ENCODE measurements around the gene TBC1D22A.

The TBC1D22A gene

DNA sequence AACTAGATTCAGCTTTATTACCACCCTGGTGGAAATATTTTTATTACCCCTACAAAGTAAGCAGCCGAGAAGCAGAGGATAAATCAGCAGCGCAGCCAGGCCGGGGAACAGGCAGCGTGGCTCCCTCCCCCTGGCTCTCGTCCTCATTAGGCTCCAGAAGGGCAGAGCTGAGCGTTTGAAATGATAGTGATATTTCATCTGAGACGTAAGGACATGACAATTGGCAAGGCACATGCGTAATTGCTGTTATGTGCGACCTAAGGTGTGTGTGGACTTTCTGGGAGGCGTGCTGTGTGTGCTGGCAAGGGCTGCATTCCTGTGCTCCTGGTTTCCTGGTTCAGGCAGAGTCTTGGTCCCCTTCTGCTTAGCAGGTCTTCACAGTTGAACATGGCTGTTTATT lies 247.8 kb downstream of the TBC1D22A start:
- Histone ChIP-seq H3K36me3 (peaks cover 38 to 82% (median 47%) of the 10 kb centered on the region in 11 experiments), H3K9ac (no peak overlapping the region), H3K27me3 (no peaks in the 10 kb centered on the region), H3K4me1 (peaks cover 19 to 44% (median 41%) of the 10 kb centered on the region in 10 experiments), H3K4me2 (peak overlapping the region in 9 of 11 experiments; percentile 18 to 68 (median 51); a peak in 11 of 22 replicates), H3K27ac (no peak overlapping the region), H3K4me3 (no peak overlapping the region), H3K9me3 (replicated peaks in 1 of 11) (no peaks in the 10 kb centered on the region), H4K20me1 (peaks cover 62 to 99% (median 79%) of the 10 kb centered on the region in 11 experiments)
- TF ChIP-seq Cebpa-rat (IDR thresholded peaks at IDR 0.05), result no peak

DNA sequence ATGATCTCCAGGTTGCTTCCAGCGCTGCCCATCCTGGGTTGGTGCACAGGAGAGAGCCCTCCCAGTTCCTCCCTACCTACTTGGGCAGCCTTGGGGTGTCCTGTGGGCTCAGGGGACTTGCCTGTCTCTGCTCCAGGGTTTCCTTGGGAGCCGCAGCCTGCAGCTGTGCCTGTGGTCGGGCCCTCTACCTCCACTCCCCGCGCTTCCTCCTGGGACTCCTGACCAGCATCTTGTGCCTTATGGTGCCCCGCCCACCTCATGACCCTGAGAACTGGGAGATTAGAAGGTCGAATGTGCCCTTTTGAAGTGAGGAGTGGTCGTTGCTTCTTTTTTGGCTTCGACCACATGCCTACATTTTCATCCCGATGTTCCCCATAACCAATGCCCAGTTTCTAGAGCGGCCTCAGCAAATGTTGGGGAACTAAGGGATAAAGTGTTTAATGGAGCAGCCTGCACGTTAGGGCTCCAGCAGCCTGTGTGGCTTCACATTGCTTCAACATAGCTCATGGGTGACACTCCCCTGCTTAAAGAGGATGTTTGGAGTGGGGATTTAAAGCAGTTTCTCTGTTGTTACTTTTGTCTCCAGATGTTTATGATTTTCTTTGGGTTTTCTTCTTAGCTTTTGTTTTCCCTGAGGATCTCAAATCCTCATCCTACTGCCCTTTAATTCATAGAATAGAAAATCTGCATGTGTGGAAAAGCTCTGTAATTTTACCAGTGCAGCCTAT lies 248.8 kb downstream of the TBC1D22A start:
- Histone ChIP-seq H3K9me3 (replicated peaks in 1 of 11) (no peaks in the 10 kb centered on the region), H3K4me2 (peak overlapping the region in 10 of 11 experiments; percentile 8 to 68 (median 49); a peak in 17 of 22 replicates), H3K36me3 (peaks cover 38 to 82% (median 45%) of the 10 kb centered on the region in 11 experiments), H3K4me1 (peaks cover 19 to 44% (median 41%) of the 10 kb centered on the region in 10 experiments), H3K27me3 (no peaks in the 10 kb centered on the region), H3K9ac (no peak overlapping the region), H3K4me3 (no peak overlapping the region), H3K27ac (no peak overlapping the region), H4K20me1 (peaks cover 66 to 100% (median 89%) of the 10 kb centered on the region in 11 experiments)
- no peak for TF ChIP-seq Cebpa-rat (IDR thresholded peaks at IDR 0.05)

DNA sequence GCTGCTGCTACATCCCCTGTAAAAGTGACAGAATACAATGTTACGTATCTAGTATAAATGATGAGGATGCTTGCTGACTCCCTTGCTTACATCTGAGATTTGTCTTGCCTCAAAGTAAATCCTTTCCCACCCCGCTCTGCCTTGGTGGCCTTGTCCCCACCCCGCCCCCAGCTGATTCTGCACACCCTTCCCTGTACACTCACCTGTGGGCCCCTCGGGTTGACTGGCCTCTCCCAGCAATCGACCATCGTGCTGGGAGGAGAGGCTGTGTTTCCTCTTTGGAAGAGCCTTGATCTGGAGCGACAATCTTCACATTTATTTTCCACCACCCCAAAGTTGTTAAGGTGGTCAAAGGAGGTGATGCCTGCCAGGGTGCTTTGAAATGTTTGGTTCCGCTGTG lies 249.4 kb downstream of the TBC1D22A start:
- Histone ChIP-seq H3K9me3 (replicated peaks in 1 of 11) (peaks cover 0 to 5% (median 0%) of the 10 kb centered on the region in 11 experiments; a peak in 1 of 22 replicates), H3K27ac (no peak overlapping the region), H3K27me3 (no peaks in the 10 kb centered on the region), H4K20me1 (peaks cover 62 to 100% (median 89%) of the 10 kb centered on the region in 11 experiments), H3K4me3 (no peak overlapping the region), H3K4me1 (peaks cover 19 to 44% (median 41%) of the 10 kb centered on the region in 10 experiments), H3K9ac (no peak overlapping the region), H3K4me2 (peak overlapping the region; percentile 66 to 86 (median 80); a peak in 16 of 22 replicates), H3K36me3 (peaks cover 32 to 82% (median 45%) of the 10 kb centered on the region in 11 experiments)
- no peak for TF ChIP-seq Cebpa-rat (IDR thresholded peaks at IDR 0.05)

DNA sequence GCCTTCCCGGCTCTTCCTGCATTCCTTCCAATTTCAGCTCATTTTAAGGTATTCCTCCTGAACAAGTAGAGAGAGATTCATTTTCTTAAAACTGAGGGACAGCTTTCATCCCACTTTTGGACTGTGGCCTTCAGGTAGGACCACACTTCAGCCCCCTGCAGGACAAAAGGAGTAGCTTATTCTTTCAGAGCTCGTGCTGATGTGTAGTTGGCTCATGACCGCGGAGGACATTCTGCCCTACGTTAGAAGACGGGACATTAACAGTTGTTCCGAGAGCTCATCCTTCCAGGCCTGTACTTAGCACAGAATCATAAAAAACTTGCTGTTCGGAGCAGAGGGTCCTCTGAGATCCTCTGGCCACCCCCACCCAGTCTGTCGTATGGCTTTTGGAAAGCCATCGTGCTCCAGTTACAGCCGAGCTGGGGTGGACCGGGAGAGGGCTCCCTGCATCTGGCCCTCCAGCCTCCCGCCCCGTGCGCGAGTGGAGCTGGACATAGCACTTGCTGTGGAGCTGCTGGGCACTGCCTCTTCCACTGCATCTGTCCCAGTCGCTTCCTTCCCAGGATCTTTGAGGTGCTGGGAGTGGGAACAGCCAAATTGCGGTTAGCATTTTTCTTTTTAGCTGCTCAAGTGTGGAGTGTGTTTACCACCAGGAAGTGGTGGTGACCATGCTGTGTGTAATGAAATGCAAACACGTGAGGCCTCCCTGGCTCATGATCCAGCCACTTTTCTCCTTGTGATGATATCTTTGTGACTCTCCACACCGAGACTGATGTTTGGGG lies 250.3 kb downstream of the TBC1D22A start:
- no peak for TF ChIP-seq Cebpa-rat (IDR thresholded peaks at IDR 0.05)
- Histone ChIP-seq H3K4me3 (no peak overlapping the region), H3K27me3 (no peaks in the 10 kb centered on the region), H3K36me3 (peaks cover 26 to 82% (median 48%) of the 10 kb centered on the region in 11 experiments), H3K27ac (peak overlapping the region in 1 of 11 experiments; percentile 3; a peak in 1 of 22 replicates), H3K4me2 (peak overlapping the region; percentile 66 to 86 (median 80)), H3K9me3 (replicated peaks in 1 of 11) (peaks cover 0 to 6% (median 0%) of the 10 kb centered on the region in 11 experiments; a peak in 5 of 22 replicates), H4K20me1 (peaks cover 62 to 100% (median 89%) of the 10 kb centered on the region in 11 experiments), H3K9ac (peak overlapping the region in 5 of 11 experiments; percentile 2 to 54 (median 21); a peak in 5 of 22 replicates), H3K4me1 (peaks cover 19 to 44% (median 41%) of the 10 kb centered on the region in 10 experiments)

DNA sequence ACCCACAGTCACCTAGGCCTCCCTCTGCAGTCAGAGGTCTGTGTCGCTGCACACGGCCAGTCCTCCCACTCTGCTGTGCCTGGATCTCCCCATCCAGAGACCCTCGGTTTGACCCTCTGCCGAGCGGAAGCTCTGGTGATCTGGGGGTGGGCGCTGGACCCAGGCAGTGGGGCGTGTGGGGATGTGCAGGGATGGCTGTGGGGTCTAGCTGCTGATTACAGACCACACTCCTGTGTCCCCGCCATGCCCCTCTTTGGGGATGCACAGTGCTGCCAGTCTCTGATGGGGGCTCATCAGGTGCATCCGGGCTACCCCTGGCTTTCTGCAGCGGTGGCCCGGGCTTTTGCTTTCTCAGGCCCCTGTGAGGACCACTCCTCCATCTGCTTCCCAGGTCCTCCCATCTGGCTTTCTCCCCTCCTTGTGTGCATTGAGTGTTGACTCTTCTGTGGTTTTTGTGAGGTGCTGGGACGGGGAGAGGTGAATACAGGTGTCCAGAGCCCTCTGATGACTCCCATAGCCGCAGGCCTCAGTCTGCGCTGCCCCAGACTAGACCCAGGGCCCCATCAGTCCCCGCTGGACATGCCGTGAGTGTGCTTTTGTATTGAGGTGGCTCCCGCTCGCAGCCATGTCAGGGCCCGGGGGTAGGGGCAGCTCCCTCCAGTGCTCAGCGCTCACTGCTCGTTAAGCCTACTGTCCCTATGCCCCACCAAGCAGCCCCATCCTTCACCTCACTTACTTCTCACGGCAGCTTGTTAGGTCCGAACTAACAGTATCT lies 251.6 kb downstream of the TBC1D22A start:
- peak overlapping the region; percentile 66 to 86 (median 80); a peak in 20 of 22 replicates for H3K4me2 ChIP-seq
- no peaks in the 10 kb centered on the region for H3K27me3 ChIP-seq
- H4K20me1 ChIP-seq, result peaks cover 62 to 100% (median 83%) of the 10 kb centered on the region in 11 experiments
- H3K4me1 ChIP-seq, result peaks cover 19 to 44% (median 41%) of the 10 kb centered on the region in 10 experiments
- H3K9me3 ChIP-seq (replicated peaks in 1 of 11), result peaks cover 4 to 18% (median 9%) of the 10 kb centered on the region in 11 experiments; a peak in 18 of 22 replicates
- TF ChIP-seq Cebpa-rat (IDR thresholded peaks at IDR 0.05), result no peak
- peaks cover 22 to 82% (median 50%) of the 10 kb centered on the region in 11 experiments for H3K36me3 ChIP-seq
- no peak overlapping the region for H3K4me3 ChIP-seq
- no peak overlapping the region for H3K9ac ChIP-seq
- no peak overlapping the region for H3K27ac ChIP-seq

DNA sequence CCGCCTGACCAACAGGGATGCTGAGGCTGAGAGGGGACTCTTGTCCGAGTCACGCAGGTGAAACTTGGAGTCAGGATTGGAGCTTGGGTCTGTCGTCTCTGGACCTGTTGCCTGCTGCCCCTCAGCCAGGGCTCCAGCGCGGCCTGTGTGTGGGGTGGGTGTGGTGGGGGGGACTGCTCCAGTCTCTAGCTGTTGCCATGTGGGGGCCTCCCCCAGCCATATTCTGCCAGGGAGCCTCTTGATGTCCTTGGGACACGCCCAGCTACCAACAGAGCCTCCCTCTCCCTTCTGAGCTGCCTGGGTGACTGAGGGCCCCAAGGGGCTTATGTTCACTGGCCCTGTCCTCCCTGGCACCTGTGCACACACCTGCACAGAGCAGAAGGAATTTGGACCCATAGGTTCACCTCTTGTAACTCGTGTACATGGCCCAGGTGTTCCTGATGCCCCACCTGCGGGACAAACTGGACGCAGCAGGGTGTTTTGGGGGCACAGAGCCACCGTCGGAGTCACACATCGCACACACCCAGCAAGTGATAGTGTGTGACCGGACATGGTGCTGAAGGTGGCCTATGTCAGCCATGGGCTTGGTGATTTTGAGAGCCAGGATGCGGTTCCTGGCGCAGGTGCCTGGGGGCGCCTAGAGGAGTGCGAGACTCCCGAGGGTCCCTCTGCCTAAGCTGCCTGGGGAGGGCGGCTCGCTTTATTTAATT lies 252.3 kb downstream of the TBC1D22A start:
- H3K9me3 ChIP-seq (replicated peaks in 1 of 11), result peaks cover 5 to 26% (median 16%) of the 10 kb centered on the region in 11 experiments; a peak in 18 of 22 replicates
- H3K4me2 ChIP-seq, result peak overlapping the region in 1 of 11 experiments; percentile 83; a peak in 1 of 22 replicates
- peaks cover 15 to 77% (median 47%) of the 10 kb centered on the region in 11 experiments for H3K36me3 ChIP-seq
- H3K4me1 ChIP-seq, result peaks cover 27 to 43% (median 41%) of the 10 kb centered on the region in 10 experiments
- TF ChIP-seq Cebpa-rat (IDR thresholded peaks at IDR 0.05), result no peak
- H3K9ac ChIP-seq, result no peak overlapping the region
- H3K4me3 ChIP-seq, result no peak overlapping the region
- H4K20me1 ChIP-seq, result peaks cover 59 to 100% (median 82%) of the 10 kb centered on the region in 11 experiments
- no peaks in the 10 kb centered on the region for H3K27me3 ChIP-seq
- no peak overlapping the region for H3K27ac ChIP-seq

DNA sequence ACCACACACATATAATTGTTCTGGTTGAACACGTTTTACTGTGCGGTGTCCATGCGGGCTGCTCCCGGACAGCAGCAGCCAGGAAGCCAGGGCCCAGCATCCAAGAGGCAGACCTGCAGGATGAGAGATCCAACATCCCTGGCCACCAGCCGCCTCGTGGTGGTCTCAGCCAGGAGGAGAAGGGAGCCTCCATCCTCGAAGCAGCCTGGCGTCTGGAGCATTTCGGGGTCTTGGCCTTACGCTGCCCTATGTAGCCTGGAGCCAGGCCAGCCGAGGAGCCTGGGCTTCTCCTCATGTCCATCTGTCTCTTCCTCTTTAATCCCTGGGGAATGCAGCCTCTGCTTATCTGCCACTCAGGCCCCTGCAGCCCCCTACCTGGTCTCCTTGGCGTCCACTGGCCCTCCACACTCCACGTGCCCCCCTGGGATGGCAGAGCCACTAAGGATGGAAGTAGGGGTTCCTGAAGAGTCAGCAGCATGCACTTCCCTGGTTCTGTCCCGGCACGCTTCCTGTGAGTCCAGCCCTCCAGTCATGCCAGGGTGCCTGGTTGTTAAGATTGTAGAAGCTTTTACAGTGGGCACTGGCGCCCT lies 253.2 kb downstream of the TBC1D22A start:
- Histone ChIP-seq H3K36me3 (peaks cover 23 to 68% (median 48%) of the 10 kb centered on the region in 11 experiments; a peak in 19 of 22 replicates), H4K20me1 (peaks cover 50 to 100% (median 73%) of the 10 kb centered on the region in 11 experiments)

More for the DNA sequence above, 253.2 kb downstream of the TBC1D22A start:
- H3K9ac ChIP-seq, result no peak overlapping the region
- no peak overlapping the region for H3K4me2 ChIP-seq
- no peaks in the 10 kb centered on the region for H3K27me3 ChIP-seq
- peaks cover 5 to 35% (median 25%) of the 10 kb centered on the region in 11 experiments; a peak in 18 of 22 replicates for H3K9me3 ChIP-seq (replicated peaks in 1 of 11)
- H3K4me3 ChIP-seq, result no peak overlapping the region
- no peak overlapping the region for H3K27ac ChIP-seq
- H3K4me1 ChIP-seq, result peaks cover 28 to 40% (median 35%) of the 10 kb centered on the region in 10 experiments
- no peak for TF ChIP-seq Cebpa-rat (IDR thresholded peaks at IDR 0.05)
